PC-9 (cell line): ENCODE results near the gene MTERF1.

Experiments
- EZH2 ChIP-seq: fragments of 200-600 bp; sonication (generic); IDR thresholded peaks from 2 replicates; pipeline ENCODE4 v1.8.0; 2017; ENCODE audit warnings: antibody characterized with exemption, low read depth
- TF ChIP-seq, protein P1 (sequence below): fragments of 200-600 bp; sonication (generic); conservative IDR thresholded peaks from 2 replicates; pipeline ENCODE4 v1.6.1; 2017; ENCODE audit warnings: mixed run types, antibody characterized with exemption, mild to moderate bottlenecking, moderate library complexity

DNA sequence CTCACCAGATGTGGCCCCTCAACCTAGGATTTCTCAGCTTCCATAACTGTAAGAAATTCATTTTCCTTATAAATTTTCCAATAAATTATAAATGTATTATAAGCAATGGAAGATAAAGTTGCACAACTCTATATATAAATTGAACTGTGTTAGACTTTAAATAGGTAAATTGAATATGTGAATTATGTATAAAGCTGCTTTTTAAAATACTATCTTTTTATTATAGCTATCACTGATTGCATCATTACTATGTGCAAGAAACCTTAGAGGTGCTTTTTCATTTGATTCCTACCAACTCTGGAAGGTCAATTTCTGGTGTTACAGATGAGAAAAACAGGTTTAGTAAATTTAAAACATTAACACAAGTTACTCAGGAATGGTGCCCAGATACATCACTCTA lies 8.4 kb downstream of the MTERF1 start:
- TF ChIP-seq, protein P1, sequence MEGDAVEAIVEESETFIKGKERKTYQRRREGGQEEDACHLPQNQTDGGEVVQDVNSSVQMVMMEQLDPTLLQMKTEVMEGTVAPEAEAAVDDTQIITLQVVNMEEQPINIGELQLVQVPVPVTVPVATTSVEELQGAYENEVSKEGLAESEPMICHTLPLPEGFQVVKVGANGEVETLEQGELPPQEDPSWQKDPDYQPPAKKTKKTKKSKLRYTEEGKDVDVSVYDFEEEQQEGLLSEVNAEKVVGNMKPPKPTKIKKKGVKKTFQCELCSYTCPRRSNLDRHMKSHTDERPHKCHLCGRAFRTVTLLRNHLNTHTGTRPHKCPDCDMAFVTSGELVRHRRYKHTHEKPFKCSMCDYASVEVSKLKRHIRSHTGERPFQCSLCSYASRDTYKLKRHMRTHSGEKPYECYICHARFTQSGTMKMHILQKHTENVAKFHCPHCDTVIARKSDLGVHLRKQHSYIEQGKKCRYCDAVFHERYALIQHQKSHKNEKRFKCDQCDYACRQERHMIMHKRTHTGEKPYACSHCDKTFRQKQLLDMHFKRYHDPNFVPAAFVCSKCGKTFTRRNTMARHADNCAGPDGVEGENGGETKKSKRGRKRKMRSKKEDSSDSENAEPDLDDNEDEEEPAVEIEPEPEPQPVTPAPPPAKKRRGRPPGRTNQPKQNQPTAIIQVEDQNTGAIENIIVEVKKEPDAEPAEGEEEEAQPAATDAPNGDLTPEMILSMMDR: no peak
- TF ChIP-seq EZH2: no peak
